C4-2B (cell line): Measurements from ENCODE around the gene TOR1B.

Experiments
- CTCF ChIP-seq: fragments of 450-650 bp; conservative IDR thresholded peaks from 2 replicates; pipeline ENCODE4 v1.5.1; 2017; ENCODE audit warnings: mild to moderate bottlenecking
- ZFX ChIP-seq: fragments of 450-650 bp; IDR thresholded peaks from 2 replicates; pipeline ENCODE4 v1.6.1; 2017

GRCh38 chr9:129839324-129840023 is 36.5 kb downstream of the TOR1B start:
- TF ChIP-seq CTCF (no peak), ZFX (no peak)
